Endodermal cell (in vitro differentiated cells): ENCODE data around the gene CGB3. TPM values are rescaled to one million over a fixed set of nuclear protein-coding genes. Genes with fewer than 3 reads are reported as not detected.

Source experiments
- DNase-seq: peaks from one replicate; pipeline ENCODE4 v3.0.0-alpha.2; 2017
- H3K27ac ChIP-seq: 2 replicates; pipeline ENCODE4 v1.5.1; 2013; ENCODE audit warnings: mild to moderate bottlenecking, low read depth, low read length, moderate library complexity
- H3K27me3 ChIP-seq: 2 replicates; pipeline ENCODE4 v1.6.1; 2013; ENCODE audit warnings: mild to moderate bottlenecking, low read length, moderate library complexity; ENCODE audit not compliant: insufficient read depth, control insufficient read depth, poor library complexity, severe bottlenecking
- H3K36me3 ChIP-seq: 2 replicates; pipeline ENCODE4 v1.7.0; 2013; ENCODE audit warnings: mild to moderate bottlenecking, low read length, moderate library complexity; ENCODE audit not compliant: control insufficient read depth, insufficient read depth
- H3K4me1 ChIP-seq: one replicate; pipeline ENCODE4 v1.7.0; 2013; ENCODE audit warnings: low read length; ENCODE audit not compliant: control insufficient read depth, insufficient read depth
- H3K4me3 ChIP-seq: 2 replicates; pipeline ENCODE4 v1.5.1; 2013; ENCODE audit warnings: mild to moderate bottlenecking, low read length, moderate library complexity
- H3K9ac ChIP-seq: 2 replicates; pipeline ENCODE4 v1.6.1; 2013; ENCODE audit warnings: mild to moderate bottlenecking, low read length, moderate library complexity; ENCODE audit not compliant: poor library complexity, severe bottlenecking; ENCODE audit errors: extremely low read depth
- H3K9me3 ChIP-seq: 2 replicates; pipeline ENCODE4 v1.6.1; 2013; ENCODE audit warnings: mild to moderate bottlenecking, low read length, moderate library complexity; ENCODE audit not compliant: control insufficient read depth
- H3K27ac Mint-ChIP-seq: 2 replicates; pipeline ENCODE4 v1.8.0; 2020; ENCODE audit warnings: mixed read lengths
- H3K27me3 Mint-ChIP-seq: 2 replicates; pipeline ENCODE4 v1.8.0; 2021; ENCODE audit warnings: mild to moderate bottlenecking, mixed read lengths; ENCODE audit not compliant: insufficient read depth
- H3K36me3 Mint-ChIP-seq: 2 replicates; pipeline ENCODE4 v1.8.0; 2020; ENCODE audit warnings: low read depth, mixed read lengths
- H3K4me1 Mint-ChIP-seq: 2 replicates; pipeline ENCODE4 v1.8.0; 2020; ENCODE audit warnings: mixed read lengths
- H3K4me3 Mint-ChIP-seq: 2 replicates; pipeline ENCODE4 v1.8.0; 2020; ENCODE audit warnings: mild to moderate bottlenecking, moderate library complexity, mixed read lengths
- H3K9me3 Mint-ChIP-seq: 2 replicates; pipeline ENCODE4 v1.8.0; 2020; ENCODE audit warnings: mild to moderate bottlenecking, mixed read lengths
- WGBS, 2 experiments: methylation state at CpG; one replicate each; pipeline versions ENCODE4 v1.1.5 to v1.1.7; 2013; ENCODE audit warnings: missing lambda C conversion rate in 2 of 2, mixed read lengths in 1 of 2; ENCODE audit not compliant: insufficient coverage in 1 of 2, insufficient read length in 1 of 2; 5-methylcytosine and 5-hydroxymethylcytosine counted together
- microRNA-seq: library from miRNA; unstranded; fragments of <30 nt; microRNA quantifications from one replicate; pipeline ENCODE4 v1.2.0, GENCODE V29; 2020; ENCODE audit warnings: borderline microRNAs expressed
- total RNA-seq, 2 donors: library from RNA; stranded (reverse); fragmentation: NEBNext Ultra II Directional in 1 of 2; extraction: Animal tissue kit (Norgen Biotek cat#: 25700) in 1 of 2; gene quantifications; 2 replicates in 1 of 2; 3 replicates in 1 of 2; pipeline ENCODE4 v1.2.1, GENCODE V29; 2021
- TF ChIP-seq, protein P1 (sequence below): fragments of 200-600 bp; sonication (generic); conservative IDR thresholded peaks from 2 replicates; pipeline ENCODE4 v1.5.0; 2021; ENCODE audit warnings: antibody characterized with exemption, mild to moderate bottlenecking

The CGB3 gene
- total RNA-seq, 2 donors from 2014 or later, result not detected

DNA sequence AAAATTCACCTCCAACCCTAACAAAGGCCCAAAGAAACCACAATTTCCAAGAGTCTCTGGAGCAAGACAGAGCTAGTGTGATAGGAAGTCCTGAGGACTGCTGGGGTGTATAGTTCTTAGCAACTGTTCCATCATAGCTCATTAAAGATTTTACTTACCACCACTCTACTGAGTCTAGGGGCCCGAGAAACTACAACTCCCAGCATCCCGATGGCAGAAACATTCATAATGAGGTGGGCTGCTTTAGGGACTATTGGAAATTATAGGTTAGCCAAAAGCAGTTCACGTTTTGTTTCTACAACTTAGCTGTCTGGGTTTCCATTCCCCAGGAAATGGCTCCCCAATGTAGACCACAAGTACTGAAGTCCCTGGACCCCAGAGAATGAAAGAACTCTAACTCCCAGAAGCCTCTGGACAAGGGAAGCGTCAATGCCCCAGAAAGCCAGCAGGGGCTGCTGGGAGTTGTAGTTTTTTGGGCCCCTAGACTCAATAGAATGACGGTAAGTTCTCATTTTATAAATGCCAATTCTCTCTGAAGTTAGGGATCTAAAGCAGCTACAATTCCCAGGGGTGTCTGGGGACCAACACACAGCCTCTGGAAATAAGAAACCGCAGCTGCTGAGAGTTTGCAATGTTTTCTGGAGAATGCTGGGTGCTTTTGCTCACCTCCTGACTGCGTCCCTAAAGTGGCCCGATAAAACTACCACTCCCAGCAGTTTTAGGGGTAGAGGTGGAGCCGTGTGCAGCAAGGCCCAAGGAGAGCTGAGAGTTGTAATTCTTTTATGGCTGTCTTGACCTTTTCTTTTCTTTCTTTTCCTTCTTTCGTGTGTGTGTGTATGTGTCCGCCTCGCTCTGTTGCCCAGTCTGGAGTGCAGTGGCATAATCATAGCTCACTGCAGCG is 47.9 kb downstream of the CGB3 start:
- Histone ChIP-seq H3K4me3 (no peak overlapping the region), H3K4me1 (no peaks in the 10 kb centered on the region), H3K9me3 (no peaks in the 10 kb centered on the region), H3K9ac (no peak overlapping the region), H3K27ac (no peak overlapping the region), H3K36me3 (peaks cover 43% of the 10 kb centered on the region), H3K27me3 (no peaks in the 10 kb centered on the region)
- no peak overlapping the region for H3K27ac Mint-ChIP-seq
- H3K36me3 Mint-ChIP-seq, result peaks cover 50% of the 10 kb centered on the region
- H3K9me3 Mint-ChIP-seq, result no peaks in the 10 kb centered on the region
- H3K4me3 Mint-ChIP-seq, result no peak overlapping the region
- WGBS, 2 experiments, result 91 to 95% methylated on average over 9 to 13 of the region's 13 CpGs
- DNase-seq, result peak; percentile 82
- no peaks in the 10 kb centered on the region for H3K4me1 Mint-ChIP-seq
- TF ChIP-seq, protein P1, sequence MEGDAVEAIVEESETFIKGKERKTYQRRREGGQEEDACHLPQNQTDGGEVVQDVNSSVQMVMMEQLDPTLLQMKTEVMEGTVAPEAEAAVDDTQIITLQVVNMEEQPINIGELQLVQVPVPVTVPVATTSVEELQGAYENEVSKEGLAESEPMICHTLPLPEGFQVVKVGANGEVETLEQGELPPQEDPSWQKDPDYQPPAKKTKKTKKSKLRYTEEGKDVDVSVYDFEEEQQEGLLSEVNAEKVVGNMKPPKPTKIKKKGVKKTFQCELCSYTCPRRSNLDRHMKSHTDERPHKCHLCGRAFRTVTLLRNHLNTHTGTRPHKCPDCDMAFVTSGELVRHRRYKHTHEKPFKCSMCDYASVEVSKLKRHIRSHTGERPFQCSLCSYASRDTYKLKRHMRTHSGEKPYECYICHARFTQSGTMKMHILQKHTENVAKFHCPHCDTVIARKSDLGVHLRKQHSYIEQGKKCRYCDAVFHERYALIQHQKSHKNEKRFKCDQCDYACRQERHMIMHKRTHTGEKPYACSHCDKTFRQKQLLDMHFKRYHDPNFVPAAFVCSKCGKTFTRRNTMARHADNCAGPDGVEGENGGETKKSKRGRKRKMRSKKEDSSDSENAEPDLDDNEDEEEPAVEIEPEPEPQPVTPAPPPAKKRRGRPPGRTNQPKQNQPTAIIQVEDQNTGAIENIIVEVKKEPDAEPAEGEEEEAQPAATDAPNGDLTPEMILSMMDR, result peak; percentile 17
- no peaks in the 10 kb centered on the region for H3K27me3 Mint-ChIP-seq

Small RNAs within 50 kb of the gene (microRNA-seq; reads per million reads assigned to microRNA genes)
- gene MIR6798, result not detected

Other genes with a start within 250 kb of the CGB3 start
- 100 to 1,000 TPM in 1 of 2 donors, 10 to 100 TPM in 1; 84.8 to 101 TPM for gene BCAT2, start 213.3 kb downstream of the CGB3 start, total RNA-seq
- 10 to 100 TPM; 43.0 to 81.0 TPM for gene HSD17B14, start 187.8 kb downstream of the CGB3 start, total RNA-seq
- gene PLEKHA4, start 155.7 kb downstream of the CGB3 start, total RNA-seq, result 1 to 10 TPM; 6.6 to 7.0 TPM
- 10 to 100 TPM; 41.5 to 45.0 TPM for gene PPP1R15A, start 151.9 kb downstream of the CGB3 start, total RNA-seq
- gene TULP2, start 125.6 kb downstream of the CGB3 start, total RNA-seq, result 1 to 10 TPM; 1.2 to 2.1 TPM
- 100 to 1,000 TPM; 177 to 222 TPM for gene NUCB1, start 124.0 kb downstream of the CGB3 start, total RNA-seq
- gene DHDH, start 90.6 kb downstream of the CGB3 start, total RNA-seq, result 1 to 10 TPM in 1 of 2 donors, under 1 TPM in 1; 0.44 to 2.3 TPM
- 100 to 1,000 TPM; 172 to 184 TPM for gene BAX, start 69.5 kb downstream of the CGB3 start, total RNA-seq
- gene FTL, start 59.0 kb downstream of the CGB3 start, total RNA-seq, result 1,000 to 10,000 TPM; 1,784 to 3,181 TPM
- gene GYS1, start 31.0 kb downstream of the CGB3 start, total RNA-seq, result 10 to 100 TPM; 63.5 to 69.1 TPM
- gene RUVBL2, start 30.4 kb downstream of the CGB3 start, total RNA-seq, result 100 to 1,000 TPM; 101 to 112 TPM
- under 1 TPM in 1 of 2 donors, not detected in 1; 0.59 TPM for gene LHB, start 7.2 kb downstream of the CGB3 start, total RNA-seq
- gene CGB2, start 7.6 kb upstream of the CGB3 start, total RNA-seq, result under 1 TPM in 1 of 2 donors, not detected in 1; 0.57 TPM
- gene CGB1, start 12.6 kb upstream of the CGB3 start, total RNA-seq, result not detected
- gene CGB5, start 19.5 kb upstream of the CGB3 start, total RNA-seq, result under 1 TPM in 1 of 2 donors, not detected in 1; 0.44 TPM
- gene CGB8, start 24.8 kb upstream of the CGB3 start, total RNA-seq, result not detected
- gene CGB7, start 33.4 kb upstream of the CGB3 start, total RNA-seq, result 1 to 10 TPM; 1.5 to 2.9 TPM
- 1 to 10 TPM; 5.0 to 8.9 TPM for gene NTF4, start 40.5 kb upstream of the CGB3 start, total RNA-seq
- under 1 TPM in 1 of 2 donors, not detected in 1; 0.07 TPM for gene KCNA7, start 48.4 kb upstream of the CGB3 start, total RNA-seq
- 100 to 1,000 TPM; 284 to 292 TPM for gene SNRNP70, start 61.1 kb upstream of the CGB3 start, total RNA-seq
- gene LIN7B, start 90.0 kb upstream of the CGB3 start, total RNA-seq, result 10 to 100 TPM in 1 of 2 donors, 1 to 10 TPM in 1; 9.5 to 14.9 TPM
- gene C19orf73, start 94.8 kb upstream of the CGB3 start, total RNA-seq, result 1 to 10 TPM; 1.9 to 2.5 TPM
- gene PPFIA3, start 95.2 kb upstream of the CGB3 start, total RNA-seq, result 10 to 100 TPM in 1 of 2 donors, 1 to 10 TPM in 1; 7.4 to 16.5 TPM
- gene HRC, start 131.1 kb upstream of the CGB3 start, total RNA-seq, result 1 to 10 TPM in 1 of 2 donors, under 1 TPM in 1; 0.57 to 3.9 TPM
- 10 to 100 TPM; 22.0 to 33.3 TPM for gene TRPM4, start 133.5 kb upstream of the CGB3 start, total RNA-seq